ENCODE data around the gene KIAA1671.

The KIAA1671 gene

GRCh38 chr22:25144522-25144921 lies 192.0 kb downstream of the KIAA1671 start:
- ChIA-PET POLR2A (no interaction called here), CTCF (no interaction called here)
- DNase-seq (ENCODE audit: extremely low spot score) = no peak
- TF ChIP-seq CTCF (IDR thresholded peaks at IDR 0.05; ENCODE audit: control extremely low read depth, extremely low read depth, low read depth, missing control alignments) = no peak

DNA sequence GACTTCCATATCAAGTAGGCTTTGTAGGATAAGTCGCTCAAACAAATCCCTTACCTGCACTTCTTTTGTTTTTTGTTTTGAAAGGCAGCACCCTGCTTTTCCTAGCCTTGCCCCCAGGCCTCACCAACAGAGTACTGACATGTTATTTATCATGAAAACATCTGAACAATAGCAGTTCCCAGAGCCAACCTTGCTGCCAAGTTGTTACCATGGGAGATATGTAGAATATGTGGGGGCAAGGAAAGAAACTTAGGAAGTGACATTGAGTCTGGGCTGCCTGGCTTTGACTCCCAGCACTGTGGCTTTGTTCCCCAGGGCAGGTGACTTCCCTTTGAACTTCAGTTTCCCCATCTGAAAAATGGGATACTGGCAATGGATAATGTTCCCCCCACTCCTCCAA lies 193.8 kb downstream of the KIAA1671 start:
- ChIA-PET CTCF (no interaction called here), POLR2A (no interaction called here)
- no peak for DNase-seq (ENCODE audit: extremely low spot score)
- TF ChIP-seq CTCF (IDR thresholded peaks at IDR 0.05; ENCODE audit: control extremely low read depth, extremely low read depth, low read depth, missing control alignments) = no peak

- ChIA-PET POLR2A (no interaction called here), CTCF (no interaction called here)
- TF ChIP-seq CTCF (IDR thresholded peaks at IDR 0.05; ENCODE audit: control extremely low read depth, extremely low read depth, low read depth, missing control alignments) = no peak
- DNase-seq (ENCODE audit: extremely low spot score) = no peak
These were observed 194.6 kb downstream of the KIAA1671 start for GRCh38 chr22:25146906-25147641.

DNA sequence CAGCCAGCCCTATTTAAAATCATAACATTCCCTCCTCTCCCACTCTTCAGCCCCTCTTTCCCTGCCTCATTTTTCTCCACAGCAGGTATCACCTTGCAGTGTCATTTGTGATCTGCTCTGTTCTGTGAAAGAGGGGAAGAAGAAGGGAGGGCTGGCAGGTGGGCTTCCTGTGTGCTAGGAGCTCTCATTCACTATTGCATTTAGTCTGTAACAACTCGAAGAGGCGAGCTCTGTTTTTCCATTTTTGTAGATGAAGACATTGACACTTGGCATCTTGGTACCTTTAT lies 195.1 kb downstream of the KIAA1671 start:
- no peak for DNase-seq (ENCODE audit: extremely low spot score)
- TF ChIP-seq CTCF (IDR thresholded peaks at IDR 0.05; ENCODE audit: control extremely low read depth, extremely low read depth, low read depth, missing control alignments) = no peak
- ChIA-PET POLR2A (no interaction called here), CTCF (no interaction called here)

- CTCF ChIA-PET = no interaction called here
- POLR2A ChIA-PET = no interaction called here
- DNase-seq (ENCODE audit: extremely low spot score) = no peak
- no peak for TF ChIP-seq CTCF (IDR thresholded peaks at IDR 0.05; ENCODE audit: control extremely low read depth, extremely low read depth, low read depth, missing control alignments)
These were observed 195.7 kb downstream of the KIAA1671 start for GRCh38 chr22:25148149-25148691.

- ChIA-PET POLR2A (no interaction called here), CTCF (no interaction called here)
- TF ChIP-seq CTCF (IDR thresholded peaks at IDR 0.05; ENCODE audit: control extremely low read depth, extremely low read depth, low read depth, missing control alignments) = no peak
- DNase-seq (ENCODE audit: extremely low spot score) = no peak
These were observed 196.5 kb downstream of the KIAA1671 start for GRCh38 chr22:25149014-25149413.

Measured in GM10248 (cell line).